Activated CD4-positive, CD25-positive, alpha-beta regulatory T cell treated with anti-CD3 and anti-CD28 coated beads, Interleukin-2, amount 50 U/mL, for 72 hours (primary cell): Measurements from ENCODE around the gene GET4.

ENCODE experiments used
- DNase-seq: peaks from one replicate; pipeline ENCODE4 v3.0.0; 2021

Gene GET4

DNA sequence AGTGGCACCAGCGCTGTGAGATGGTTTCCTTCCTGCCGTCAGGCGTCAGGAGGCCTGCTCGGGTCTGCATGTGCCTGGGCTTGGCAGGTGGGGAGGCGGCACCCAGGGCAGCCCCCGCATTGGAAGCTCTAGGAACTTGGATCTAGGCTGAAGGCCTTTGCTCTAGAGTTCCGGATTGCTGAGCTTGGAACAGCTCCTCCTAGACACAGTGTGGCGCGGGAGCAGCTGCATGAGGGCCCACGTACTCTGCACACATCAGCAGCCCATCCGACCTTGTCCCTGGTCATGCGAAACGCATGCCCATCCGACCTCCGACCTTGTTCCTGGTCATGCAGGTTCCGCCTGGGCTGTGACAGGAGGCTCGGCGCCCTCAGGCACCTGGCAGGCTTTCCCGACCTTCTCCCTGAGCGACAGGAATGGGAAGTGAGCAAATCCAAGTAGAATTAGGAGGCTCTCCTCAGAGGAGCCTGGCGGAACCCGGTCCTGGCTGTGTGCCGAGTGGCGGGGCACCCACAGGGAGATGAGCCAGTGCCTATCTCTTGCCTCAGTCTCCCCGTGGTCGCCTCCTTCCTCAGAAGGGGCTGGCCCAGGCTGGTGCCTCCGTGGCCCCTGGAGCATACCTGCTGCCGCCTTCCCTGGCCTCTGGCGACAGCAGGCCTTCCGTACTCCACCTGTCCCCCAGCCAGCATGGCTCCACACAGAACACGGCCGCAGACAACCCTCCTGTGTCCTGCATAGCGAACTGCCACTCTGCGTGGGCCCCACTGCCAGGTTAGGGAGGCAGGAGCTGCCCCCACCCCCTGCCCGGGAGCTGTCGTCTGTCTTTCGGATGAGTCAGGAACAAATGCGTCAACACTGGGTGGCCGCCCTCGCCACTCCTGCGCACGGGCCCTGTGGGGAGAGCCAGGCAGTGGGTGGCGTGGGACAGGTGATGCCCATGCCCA lies 12.0 kb downstream of the GET4 start:
- no peak for DNase-seq

DNA sequence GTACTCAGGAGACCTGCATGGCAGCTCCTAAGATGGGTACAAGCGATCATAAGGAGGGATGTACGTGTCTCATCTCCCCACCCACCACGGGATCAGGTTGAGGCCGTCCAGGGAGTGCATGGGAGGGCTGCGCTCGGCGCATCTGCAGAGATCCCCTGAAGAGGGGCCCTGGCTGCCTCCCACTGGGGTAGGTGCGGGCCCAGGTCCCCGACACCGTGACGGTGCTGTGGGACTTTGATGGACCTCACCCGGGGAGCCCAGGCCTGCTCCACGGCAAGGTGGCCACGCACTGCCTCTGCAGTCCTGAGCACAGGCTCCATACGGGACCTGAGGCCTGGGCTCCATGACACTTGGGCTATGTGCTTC lies 12.7 kb downstream of the GET4 start:
- DNase-seq = no peak

DNA sequence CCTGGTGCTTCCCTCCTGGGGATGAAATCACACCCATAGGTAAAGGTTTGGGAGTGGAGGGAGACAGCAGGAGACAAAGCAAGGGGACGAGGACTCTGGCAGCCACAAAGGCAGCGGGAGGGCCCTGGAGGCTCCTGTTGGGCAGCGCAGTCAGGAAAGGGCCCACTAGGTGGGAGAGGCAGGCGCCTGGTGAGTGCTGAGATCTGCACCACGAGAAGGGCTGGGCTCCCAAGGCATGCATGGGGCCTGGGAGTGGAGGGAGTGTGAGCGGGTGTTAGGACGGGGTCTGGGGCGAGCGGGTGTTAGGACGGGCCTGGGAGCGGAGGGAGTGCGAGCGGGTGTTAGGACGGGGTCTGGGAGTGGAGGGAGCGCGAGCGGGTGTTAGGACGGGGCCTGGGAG lies 13.0 kb downstream of the GET4 start:
- no peak for DNase-seq

DNA sequence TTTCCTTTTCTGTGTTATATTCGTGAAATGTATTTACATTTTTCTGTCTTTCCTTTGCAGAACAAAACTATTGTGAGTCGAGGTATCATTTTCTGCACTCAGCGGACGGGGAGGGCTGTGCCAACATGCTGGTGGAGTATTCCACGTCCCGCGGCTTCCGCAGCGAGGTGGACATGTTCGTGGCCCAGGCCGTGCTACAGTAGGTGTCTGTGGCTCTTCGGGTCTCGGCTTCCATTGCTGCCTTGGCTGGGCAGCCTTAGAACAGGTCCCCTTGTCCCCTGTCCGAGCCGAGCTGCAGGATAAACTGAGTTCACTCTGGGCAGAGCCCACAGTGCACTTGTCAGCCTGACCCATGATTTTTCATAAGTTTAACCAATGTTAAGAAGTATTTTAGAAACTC lies 14.5 kb downstream of the GET4 start:
- no peak for DNase-seq

DNA sequence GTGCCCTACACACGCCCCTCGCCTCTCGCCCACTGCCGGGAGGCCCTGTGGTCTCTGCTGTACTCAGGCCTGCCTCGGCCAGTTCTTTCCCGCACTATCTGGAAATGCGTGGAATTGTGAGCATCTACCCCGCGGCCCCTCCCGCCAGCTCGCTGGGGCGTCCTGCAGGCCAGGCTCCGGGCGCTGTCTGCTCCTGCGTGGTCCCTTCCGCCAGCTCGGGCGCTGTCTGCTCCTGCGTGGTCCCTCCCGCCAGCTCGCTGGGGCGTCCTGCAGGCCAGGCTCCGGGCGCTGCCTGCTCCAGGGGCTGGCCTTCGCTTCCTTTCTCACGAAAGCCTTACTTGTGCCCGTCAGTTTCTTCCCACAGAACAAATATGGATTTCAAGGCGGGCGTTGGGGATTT lies 14.9 kb downstream of the GET4 start:
- DNase-seq = no peak

DNA sequence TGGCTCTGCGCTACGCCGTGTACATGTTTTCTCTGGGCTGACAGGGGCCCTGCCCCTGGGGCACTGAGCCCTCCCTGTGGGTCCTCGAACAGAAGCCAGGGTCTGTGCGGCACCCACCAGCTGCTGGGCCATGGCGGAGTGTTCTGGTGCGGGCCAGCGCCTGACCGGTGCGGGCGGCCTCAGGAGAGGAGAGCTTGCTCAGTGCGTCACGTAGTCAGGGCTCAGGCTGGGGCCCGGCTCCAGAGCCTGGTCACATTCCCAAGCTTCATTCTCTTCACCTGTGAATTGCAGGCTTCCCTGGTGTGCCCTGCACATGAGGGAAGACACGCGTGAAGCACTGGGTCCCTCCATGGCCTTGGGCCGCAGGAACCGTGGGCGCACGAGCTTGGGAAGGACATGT lies 15.5 kb downstream of the GET4 start:
- DNase-seq = no peak

DNA sequence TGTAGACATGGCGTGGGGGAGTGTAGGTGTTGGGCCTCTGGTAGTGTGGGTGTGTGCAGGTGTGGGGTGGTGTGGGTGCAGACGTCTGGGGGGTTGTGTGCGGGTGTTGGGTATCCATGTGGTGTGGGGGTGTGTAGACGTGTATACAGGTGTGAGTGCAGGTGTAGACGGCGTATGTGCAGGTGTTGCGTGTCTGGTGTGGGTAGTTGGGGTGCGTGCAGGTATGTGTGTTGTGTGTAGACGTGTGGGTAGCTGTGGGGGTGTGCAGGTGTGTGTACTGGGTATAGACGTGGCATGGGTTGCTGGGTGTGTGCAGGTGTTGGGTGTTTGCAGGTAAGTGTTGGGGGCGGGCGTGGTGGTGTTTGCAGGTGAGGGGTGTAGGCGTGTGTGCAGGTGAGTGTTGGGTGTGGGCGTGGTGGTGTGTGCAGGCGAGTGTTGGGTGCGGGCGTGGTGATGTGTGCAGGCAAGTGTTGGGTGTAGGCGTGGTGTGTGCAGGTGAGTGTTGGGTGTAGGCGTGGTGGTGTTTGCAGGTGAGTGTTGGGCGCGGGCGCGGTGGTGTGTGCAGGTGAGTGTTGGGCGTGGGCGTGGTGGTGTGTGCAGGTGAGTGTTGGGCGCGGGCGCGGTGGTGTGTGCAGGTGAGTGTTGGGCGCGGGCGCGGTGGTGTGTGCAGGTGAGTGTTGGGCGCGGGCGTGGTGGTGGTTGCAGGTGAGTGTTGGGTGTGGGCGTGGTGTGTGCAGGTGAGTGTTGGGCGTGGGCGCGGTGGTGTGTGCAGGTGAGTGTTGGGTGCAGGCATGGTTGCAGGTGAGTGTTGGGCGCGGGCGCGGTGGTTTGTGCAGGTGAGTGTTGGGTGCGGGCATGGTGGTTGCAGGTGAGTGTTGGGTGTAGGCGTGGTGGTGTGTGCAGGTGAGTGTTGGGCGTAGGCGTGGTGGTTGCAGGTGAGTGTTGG lies 16.6 kb downstream of the GET4 start:
- DNase-seq = no peak

DNA sequence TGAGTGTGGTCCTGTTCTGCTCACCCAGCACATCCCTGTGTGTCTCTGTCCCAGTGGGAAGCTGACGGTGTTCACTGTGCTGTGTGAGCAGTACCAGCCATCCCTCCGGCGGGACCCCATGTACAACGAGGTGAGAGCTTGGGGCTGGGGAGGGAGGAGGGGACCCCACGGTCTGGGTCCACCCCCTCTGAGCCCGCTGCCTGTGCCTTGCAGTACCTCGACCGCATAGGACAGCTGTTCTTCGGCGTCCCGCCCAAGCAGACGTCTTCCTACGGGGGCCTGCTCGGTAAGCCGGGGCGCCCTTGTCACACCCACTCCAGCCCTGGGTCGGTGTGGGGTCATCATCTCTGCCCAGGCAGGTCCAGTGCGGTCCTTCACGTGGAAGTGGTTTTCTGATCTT lies 17.3 kb downstream of the GET4 start:
- DNase-seq = no peak

DNA sequence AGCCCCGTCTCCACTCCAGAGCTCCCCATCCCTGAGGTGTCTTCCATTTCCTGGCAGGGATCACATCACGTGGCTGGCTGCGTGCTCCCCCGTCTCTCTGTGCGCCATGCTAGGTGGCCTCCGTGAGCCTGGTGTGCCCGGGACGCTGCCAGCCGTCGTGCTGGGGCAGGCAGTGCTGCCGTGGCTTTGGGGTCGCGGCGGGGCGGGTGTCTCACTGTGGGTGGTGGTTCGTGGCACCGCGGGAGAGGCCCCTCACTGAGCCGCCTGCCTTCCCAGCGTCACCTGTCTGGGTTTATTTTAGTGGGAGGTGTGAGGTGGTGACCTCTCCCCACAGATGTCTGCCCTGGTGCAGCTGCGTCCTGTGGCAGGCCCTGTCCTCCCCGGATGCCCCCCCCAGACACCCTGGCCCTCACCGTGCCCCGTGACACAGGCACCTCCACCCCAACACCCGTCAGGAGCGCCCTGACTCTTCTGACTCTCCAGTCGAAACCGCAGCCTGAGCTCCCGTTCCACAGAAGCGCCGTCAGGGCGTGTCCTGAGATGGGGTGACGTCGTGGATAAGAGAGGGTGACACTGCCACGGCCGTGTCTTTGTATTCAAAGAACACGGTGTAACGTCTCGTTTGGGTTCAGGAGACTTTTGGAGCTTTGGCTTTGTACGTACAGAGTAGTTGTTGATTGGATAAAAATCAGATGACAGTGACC lies 18.0 kb downstream of the GET4 start:
- DNase-seq = no peak

DNA sequence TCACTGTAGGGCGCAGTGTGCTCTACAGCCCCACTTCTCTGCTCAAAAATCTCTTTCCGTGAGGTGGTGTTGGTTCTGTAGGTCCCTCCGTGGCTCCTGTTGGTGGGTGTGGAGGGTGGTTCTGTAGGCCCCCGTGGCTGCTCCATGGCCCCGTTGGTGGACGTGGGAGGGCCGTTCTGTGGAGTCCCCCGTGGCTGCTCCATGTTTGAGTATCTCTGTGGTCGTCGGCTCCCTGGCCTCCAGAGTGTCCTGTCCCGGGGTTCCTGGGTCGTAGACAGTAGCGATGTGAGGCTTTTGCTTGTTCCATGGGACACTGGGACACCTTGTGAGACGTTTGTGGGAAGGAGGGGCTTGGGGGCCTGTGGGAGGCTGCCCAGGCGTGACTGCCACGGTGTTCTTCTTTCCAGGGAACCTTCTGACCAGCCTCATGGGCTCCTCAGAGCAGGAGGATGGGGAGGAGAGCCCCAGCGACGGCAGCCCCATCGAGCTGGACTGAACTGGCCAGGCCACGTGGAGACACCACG lies 18.6 kb downstream of the GET4 start:
- no peak for DNase-seq

DNA sequence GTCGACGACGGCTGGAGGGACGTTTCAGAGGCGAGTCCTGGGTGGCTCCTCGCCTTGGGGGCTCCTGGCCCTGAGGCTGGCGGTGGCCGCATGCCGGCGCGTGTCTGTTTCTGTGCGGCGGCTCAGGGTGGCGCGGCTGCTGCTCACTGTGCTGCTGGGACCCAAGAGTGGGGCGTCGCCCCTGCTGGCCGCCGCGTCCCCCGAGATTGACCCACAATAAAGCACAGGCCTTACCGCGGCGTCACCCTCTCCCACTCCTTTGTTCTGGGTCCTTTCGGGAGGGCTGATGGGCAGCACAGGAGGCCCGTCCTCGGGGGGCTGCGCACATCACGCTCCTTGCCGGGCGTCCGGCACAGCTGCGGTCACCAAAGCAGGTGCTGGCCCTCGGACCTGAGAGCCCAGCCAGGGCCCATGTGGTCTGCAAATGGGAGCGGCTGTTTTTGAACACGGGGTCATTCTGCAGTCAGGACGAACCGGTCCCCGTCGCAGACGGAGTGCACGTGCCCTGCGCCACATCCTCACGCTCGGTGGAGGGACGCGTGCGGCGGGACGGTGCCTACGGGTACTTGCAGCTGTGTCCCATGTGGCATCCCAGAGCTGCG lies 19.2 kb downstream of the GET4 start:
- DNase-seq = no peak

DNA sequence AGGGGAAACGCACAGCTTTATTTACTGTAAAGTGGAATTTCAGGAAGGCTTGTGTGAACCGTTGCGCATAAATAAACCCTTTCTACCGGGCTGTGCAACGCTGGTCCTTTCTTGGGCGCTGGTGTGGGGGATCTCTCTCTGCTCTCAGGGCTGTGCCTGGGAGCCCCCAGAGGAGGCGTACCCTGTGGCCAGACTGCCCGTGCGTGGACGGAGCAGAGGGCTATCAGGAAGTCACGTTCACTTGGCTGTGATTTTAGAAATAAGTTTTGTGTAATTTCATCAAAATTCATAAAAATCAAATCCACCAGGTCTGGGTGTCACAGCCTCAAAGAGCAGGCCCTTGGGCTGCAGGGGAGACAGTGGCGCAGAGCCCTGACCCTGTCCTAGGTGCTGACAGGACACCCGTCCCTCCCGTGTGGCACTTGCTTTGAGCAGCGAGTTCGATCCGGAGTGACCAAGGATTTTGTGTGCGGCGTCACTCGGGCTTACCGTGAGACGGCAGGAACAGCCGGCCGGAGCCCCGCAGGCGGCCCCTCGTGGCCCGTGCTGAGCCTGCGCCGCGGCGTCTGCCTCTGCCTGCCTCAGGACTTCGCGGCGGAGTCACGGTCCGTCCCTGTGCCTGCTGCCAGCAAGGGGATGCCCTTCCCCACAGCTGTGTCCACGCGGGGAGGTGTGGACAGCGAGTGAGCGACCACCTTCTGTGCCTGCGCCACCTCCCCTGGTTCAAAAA lies 20.2 kb downstream of the GET4 start:
- DNase-seq = no peak

DNA sequence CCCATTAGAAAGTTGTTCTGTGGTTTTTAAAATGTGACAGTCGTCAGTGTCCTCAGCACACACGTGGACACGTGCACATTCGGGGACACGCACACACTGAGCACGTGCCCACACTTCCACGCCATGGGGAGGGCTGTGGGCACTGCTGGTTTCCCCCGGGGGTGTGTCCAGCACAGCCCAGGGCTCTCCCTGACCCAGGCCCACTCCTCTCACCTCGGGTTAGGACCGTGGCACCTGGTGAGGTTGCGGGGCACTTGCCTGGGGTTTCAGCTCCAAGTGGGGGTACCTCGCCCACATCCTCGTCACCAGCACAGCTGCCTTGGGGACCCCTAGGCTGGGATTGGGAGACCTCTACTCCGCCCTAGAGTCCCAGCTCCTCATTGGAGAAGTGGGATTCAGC lies 20.7 kb downstream of the GET4 start:
- DNase-seq = no peak

DNA sequence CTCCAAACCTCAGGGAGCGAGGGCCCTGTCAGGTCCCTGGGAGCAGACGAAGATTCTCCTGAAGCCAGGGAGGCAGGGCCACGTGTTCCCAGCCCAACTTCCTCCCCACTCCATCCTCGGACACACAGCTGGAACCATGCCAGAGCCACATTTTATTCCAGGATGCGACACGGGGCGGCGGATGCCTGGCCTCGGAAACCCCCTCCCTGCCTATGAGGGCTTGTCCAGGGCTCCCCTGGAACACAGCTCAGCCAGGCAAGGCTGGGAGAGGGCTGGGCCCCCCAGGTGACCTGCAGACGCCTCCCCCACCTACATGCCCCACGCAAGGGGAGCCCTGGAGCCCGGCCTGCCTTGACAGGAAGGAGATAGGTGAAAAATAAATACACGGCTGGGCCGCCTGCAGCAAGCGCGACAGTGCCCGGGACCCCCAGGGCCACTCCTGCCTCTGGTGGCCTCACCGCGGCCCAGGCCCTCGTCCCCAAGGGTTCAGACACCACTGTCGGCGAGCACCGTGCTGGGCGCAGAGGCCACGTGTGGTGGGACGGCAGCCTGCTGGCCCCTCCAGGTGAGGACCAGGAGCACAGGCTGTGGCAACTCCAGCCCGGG lies 21.5 kb downstream of the GET4 start:
- no peak for DNase-seq

DNA sequence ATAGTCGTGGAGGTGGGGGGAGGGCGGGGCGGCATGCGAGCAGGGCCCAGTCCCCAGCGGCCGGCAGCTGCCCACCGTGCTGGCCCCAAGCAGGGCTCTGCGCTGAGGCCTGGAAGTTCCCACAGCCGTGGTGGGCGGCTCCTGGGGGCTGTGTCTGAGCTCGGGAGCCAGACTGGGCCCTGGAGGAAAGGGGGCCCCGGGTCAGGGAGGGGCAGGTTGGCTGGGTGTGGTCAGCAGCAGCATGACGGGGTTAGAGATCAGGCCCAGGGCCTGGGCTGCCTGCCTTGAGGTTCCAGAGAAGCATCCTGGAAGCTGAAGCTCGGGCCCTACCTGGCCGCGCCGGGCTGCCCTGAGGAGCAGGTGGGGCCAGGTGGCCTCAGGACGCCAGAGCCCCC lies 22.1 kb downstream of the GET4 start:
- DNase-seq = no peak

DNA sequence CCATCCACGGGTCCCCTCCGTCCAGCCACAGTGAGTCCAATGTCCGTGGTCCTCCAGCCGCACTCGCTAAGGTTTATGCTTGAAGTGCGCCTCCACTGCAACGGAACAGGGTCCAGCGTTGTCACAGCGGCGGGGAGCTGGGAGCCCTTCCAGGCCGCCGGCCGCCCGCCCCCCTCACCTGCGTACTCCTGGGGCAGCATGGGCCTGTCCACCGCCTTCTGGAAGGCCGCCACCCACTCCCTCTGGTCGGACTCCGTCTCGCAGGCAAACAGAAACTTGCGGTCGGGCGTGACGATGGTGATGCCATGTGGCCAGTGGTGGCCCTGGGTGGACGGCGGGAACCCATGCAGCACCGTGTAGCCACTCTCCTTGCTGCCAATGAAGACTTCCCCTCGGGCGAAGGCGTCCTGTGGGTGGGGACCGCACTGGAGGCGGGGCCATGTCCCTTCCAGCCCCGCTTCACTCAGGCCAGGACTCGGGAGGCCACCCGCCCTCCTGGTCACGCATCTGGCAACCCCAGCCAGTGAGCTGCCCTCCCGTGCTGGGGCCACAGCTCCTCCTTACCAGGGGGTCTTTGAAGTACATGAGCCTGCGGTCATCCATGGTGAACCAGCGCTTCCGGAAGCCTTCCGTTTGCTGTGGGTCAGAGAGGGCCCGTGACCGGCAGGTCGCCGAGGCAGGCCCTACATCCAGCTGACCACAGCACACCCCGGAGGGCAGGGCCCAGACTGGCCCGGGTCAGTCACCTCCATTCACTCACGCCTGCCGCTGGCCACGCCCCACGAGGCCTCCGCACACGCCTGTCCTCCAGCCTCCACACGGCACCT lies 22.7 kb downstream of the GET4 start:
- DNase-seq = no peak

DNA sequence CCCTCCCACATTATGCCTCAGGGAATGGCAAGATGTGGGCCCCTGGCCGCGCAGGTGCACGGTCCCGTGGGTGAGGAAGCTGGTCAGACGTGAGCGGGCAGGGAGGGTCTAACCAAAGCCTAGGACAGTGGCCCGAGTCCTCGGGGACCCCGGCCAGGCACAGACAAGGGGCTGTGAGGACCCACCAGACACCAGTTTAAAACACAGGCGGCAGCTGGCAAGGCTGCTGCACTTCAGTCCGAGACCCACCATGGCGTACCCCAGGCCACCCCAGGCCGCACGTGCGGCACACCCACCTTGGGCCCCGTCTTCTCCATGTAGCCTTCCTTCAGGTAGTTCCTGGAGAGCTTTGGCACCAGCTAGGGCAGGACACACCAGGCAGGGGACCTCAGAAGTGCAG lies 23.5 kb downstream of the GET4 start:
- DNase-seq = no peak

DNA sequence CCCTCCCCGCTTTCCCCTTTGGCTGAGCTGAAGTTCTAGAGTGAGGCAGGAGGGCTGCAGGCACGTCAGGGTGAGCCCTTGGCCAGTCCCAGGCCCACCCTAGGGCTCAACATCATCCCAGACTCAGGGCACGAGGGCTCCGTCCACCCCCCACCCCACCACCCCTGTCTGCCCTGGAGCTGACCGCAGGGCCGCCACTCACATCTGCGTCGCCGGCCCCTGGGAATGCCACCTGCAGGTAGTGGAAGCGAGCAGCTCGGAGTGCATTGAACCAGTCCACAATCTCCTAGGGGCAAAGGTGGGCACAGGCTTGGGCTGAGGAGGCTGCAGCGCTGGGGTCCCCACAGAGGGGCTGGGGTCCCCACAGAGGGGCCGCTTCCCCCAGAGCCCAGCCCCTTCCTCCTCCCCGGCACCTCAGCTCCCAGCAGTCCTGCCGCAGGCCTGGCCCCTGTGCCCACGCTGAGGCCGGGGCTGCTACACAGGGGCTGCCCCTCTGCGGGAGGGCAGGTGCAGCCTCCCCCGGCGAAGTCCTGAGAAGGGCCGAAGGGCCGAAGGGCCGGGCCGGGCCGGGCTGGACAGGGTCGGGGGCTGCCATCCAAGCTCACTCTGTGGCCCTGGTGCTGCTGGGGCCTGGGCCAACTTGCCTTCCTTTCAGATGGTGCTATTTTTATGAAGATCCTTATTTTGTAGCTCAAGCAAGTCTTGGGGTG lies 24.1 kb downstream of the GET4 start:
- DNase-seq = no peak

DNA sequence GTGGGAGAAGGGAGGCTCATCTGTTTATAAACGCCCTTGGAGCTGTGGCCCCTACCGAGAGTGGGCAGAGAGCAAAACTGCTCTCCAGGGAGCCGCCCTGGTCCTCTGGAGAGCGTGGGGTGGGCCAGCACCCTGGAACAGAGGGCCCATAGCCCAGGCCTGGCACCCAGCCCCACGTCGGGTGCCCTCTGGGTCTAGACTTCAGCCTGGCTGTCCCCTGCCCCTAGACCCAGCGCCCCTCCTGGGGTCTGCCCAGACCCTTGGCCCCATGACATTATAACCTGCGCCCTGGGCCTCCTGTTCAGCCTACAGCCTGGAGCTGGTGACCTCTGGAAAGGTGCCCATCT lies 24.7 kb downstream of the GET4 start:
- no peak for DNase-seq
